ENCODE results near the gene SPATA3.

GRCh38 chr2:230950874-230951339 lies 45.0 kb upstream of the SPATA3 start:
- TF ChIP-seq CTCF (optimal IDR thresholded peaks at IDR 0.05 in 1 of 3, IDR thresholded peaks at IDR 0.05 in 1 of 3, conservative IDR thresholded peaks at IDR 0.05 in 1 of 3; ENCODE audit: extremely low read depth in 1 of 3, insufficient read depth in 2 of 3, low read length in 3 of 3) (no peak), EZH2 (IDR thresholded peaks at IDR 0.05; ENCODE audit: low read length) (no peak)

Data from keratinocyte (primary cell).